ENCODE data around the gene STIM1.
"Not testable (repeated sequence)": the region's sequence is repeated elsewhere in the genome, so short reads cannot be mapped to it uniquely, and the experiment has no call there.

The STIM1 gene

GRCh38 chr11:4123218-4123617 lies 267.8 kb downstream of the STIM1 start:
- H3K27ac ChIP-seq = no peak overlapping the region
- H3K27me3 ChIP-seq (replicated peaks) = no peaks in the 10 kb centered on the region
- no peak overlapping the region for H3K4me3 ChIP-seq (ENCODE audit: low read depth, low read length)
- no peak for DNase-seq
- in situ Hi-C loops (cut with HindIII; ENCODE audit: low pct_ligation_motif_present, low sequenced_read_pairs) = no loop called here
- peaks cover 11% of the 10 kb centered on the region for H3K36me3 ChIP-seq (replicated peaks)
- TF ChIP-seq CTCF (IDR thresholded peaks at IDR 0.05; ENCODE audit: low read depth, low read length, missing control alignments) = no peak

- Histone ChIP-seq H3K36me3 (replicated peaks) (peaks cover 11% of the 10 kb centered on the region), H3K27me3 (replicated peaks) (no peaks in the 10 kb centered on the region), H3K4me3 (ENCODE audit: low read depth, low read length) (no peak overlapping the region), H3K27ac (no peak overlapping the region)
- peak; percentile 32 for DNase-seq
- TF ChIP-seq CTCF (IDR thresholded peaks at IDR 0.05; ENCODE audit: low read depth, low read length, missing control alignments) = no peak
- in situ Hi-C loops (cut with HindIII; ENCODE audit: low pct_ligation_motif_present, low sequenced_read_pairs) = no loop called here
These were observed 269.7 kb downstream of the STIM1 start for GRCh38 chr11:4125141-4125540.

- Histone ChIP-seq H3K27me3 (replicated peaks) (no peaks in the 10 kb centered on the region), H3K27ac (no peak overlapping the region), H3K4me3 (ENCODE audit: low read depth, low read length) (no peak overlapping the region), H3K36me3 (replicated peaks) (peaks cover 9% of the 10 kb centered on the region)
- in situ Hi-C loops (cut with HindIII; ENCODE audit: low pct_ligation_motif_present, low sequenced_read_pairs) = no loop called here
- DNase-seq = no peak
- no peak for TF ChIP-seq CTCF (IDR thresholded peaks at IDR 0.05; ENCODE audit: low read depth, low read length, missing control alignments)
These were observed 271.9 kb downstream of the STIM1 start for GRCh38 chr11:4127357-4127756.

- H3K4me3 ChIP-seq (ENCODE audit: low read depth, low read length); DNase-seq; H3K36me3 ChIP-seq (replicated peaks); in situ Hi-C loops (cut with HindIII; ENCODE audit: low pct_ligation_motif_present, low sequenced_read_pairs); H3K27me3 ChIP-seq (replicated peaks); H3K27ac ChIP-seq: not testable (repeated sequence)
These were observed 274.8 kb downstream of the STIM1 start for GRCh38 chr11:4130219-4130618.

- H3K4me3 ChIP-seq (ENCODE audit: low read depth, low read length) = no peak overlapping the region
- in situ Hi-C loops (cut with HindIII; ENCODE audit: low pct_ligation_motif_present, low sequenced_read_pairs) = no loop called here
These were observed 279.3 kb downstream of the STIM1 start for GRCh38 chr11:4134806-4135205.

GRCh38 chr11:4138497-4138896 lies 283.0 kb downstream of the STIM1 start:
- Histone ChIP-seq H3K4me3 (ENCODE audit: low read depth, low read length) (no peak overlapping the region), H3K27ac (no peak overlapping the region), H3K36me3 (replicated peaks) (no peaks in the 10 kb centered on the region), H3K27me3 (replicated peaks) (no peaks in the 10 kb centered on the region)
- TF ChIP-seq CTCF (IDR thresholded peaks at IDR 0.05; ENCODE audit: low read depth, low read length, missing control alignments) = no peak
- in situ Hi-C loops (cut with HindIII; ENCODE audit: low pct_ligation_motif_present, low sequenced_read_pairs) = no loop called here
- no peak for DNase-seq

More at GRCh38 chr11:4134806-4135205, 279.3 kb downstream of the STIM1 start:
- no peak for TF ChIP-seq CTCF (IDR thresholded peaks at IDR 0.05; ENCODE audit: low read depth, low read length, missing control alignments)
- peak overlapping the region; percentile 76 for H3K27ac ChIP-seq
- H3K27me3 ChIP-seq (replicated peaks) = no peaks in the 10 kb centered on the region
- peak; percentile 29 for DNase-seq
- H3K36me3 ChIP-seq (replicated peaks) = peaks cover 5% of the 10 kb centered on the region

Measured in brain microvascular endothelial cell (primary cell).